IMR-90 (cell line): ENCODE data around the gene ARMCX5. TPM values are rescaled to one million over a fixed set of nuclear protein-coding genes. Genes with fewer than 3 reads are reported as not detected.

Experiments used
- ATAC-seq: fragments of 200-7000 bp; cut with Tn5 transposase; 2 replicates; pipeline ENCODE4 v1.9.1; 2020; ENCODE audit warnings: low read depth, mild to moderate bottlenecking, moderate library complexity
- BruUV-seq: library from RNA; stranded (reverse); fragments of 400-500 nt; replicated peaks from 2 replicates; lab custom pipeline; 2021; lab: Mats Ljungman, UMichigan
- CTCF ChIA-PET: fragments of 300-600 bp; formaldehyde crosslinking; extraction: SDS; loops from one replicate; lab custom pipeline; 2021; ENCODE audit warnings: antibody characterized with exemption; lab: Yijun Ruan, JAX
- POLR2A ChIA-PET: fragments of 300-600 bp; sonication (Branson Sonifier 250); formaldehyde crosslinking; loops from one replicate; lab custom pipeline; 2022; ENCODE audit warnings: antibody characterized with exemption; ENCODE audit not compliant: unreplicated experiment; lab: Charles Lee
- DNase-seq: peaks from one replicate; pipeline ENCODE4 v3.0.0; 2013
- H2AFZ ChIP-seq: replicated peaks from 2 replicates; pipeline ENCODE3; 2013; ENCODE audit warnings: low read length, mild to moderate bottlenecking; ENCODE audit not compliant: poor library complexity
- H2AK5ac ChIP-seq: 2 replicates; pipeline ENCODE4 v1.6.1; 2013; ENCODE audit warnings: low read depth, low read length, inconsistent platforms
- H2AK9ac ChIP-seq: replicated peaks from 2 replicates; pipeline ENCODE3; 2013; ENCODE audit warnings: mild to moderate bottlenecking, low read depth, low read length, moderate library complexity; ENCODE audit not compliant: poor library complexity
- H2BK120ac ChIP-seq: 2 replicates; pipeline ENCODE4 v1.6.1; 2013; ENCODE audit warnings: low read depth, low read length, inconsistent platforms
- H2BK15ac ChIP-seq: 3 replicates; pipeline ENCODE4 v1.6.1; 2013; ENCODE audit warnings: low read depth, low read length, inconsistent platforms
- H2BK20ac ChIP-seq: 2 replicates; pipeline ENCODE4 v1.6.1; 2013; ENCODE audit warnings: low read depth, mild to moderate bottlenecking, inconsistent platforms, low read length, moderate library complexity
- H2BK5ac ChIP-seq: 2 replicates; pipeline ENCODE4 v1.6.1; 2013; ENCODE audit warnings: mild to moderate bottlenecking, low read depth, low read length, inconsistent platforms; ENCODE audit not compliant: poor library complexity, severe bottlenecking
- H3K14ac ChIP-seq: replicated peaks from 2 replicates; pipeline ENCODE4 v1.6.1; 2013; ENCODE audit warnings: low read depth, low read length, inconsistent platforms
- H3K18ac ChIP-seq: 2 replicates; pipeline ENCODE4 v1.6.1; 2013; ENCODE audit warnings: low read depth, low read length, control low read depth
- H3K23ac ChIP-seq: 2 replicates; pipeline ENCODE4 v1.6.1; 2013; ENCODE audit warnings: low read depth, low read length, inconsistent platforms
- H3K27ac ChIP-seq: 2 replicates; pipeline ENCODE4 v1.5.1; 2013; ENCODE audit warnings: mild to moderate bottlenecking, control low read depth, low read length; ENCODE audit not compliant: insufficient read depth
- H3K27me3 ChIP-seq: 2 replicates; pipeline ENCODE4 v1.6.1; 2013; ENCODE audit warnings: low read length; ENCODE audit not compliant: control insufficient read depth, insufficient read depth
- H3K36me3 ChIP-seq: 2 replicates; pipeline ENCODE4 v1.6.1; 2013; ENCODE audit warnings: low read length, mixed read lengths; ENCODE audit not compliant: control insufficient read depth, insufficient read depth
- H3K4ac ChIP-seq: 2 replicates; pipeline ENCODE4 v1.6.1; 2013; ENCODE audit warnings: low read depth, low read length, inconsistent platforms
- H3K4me1 ChIP-seq: 2 replicates; pipeline ENCODE4 v1.6.1; 2013; ENCODE audit warnings: low read length, mixed read lengths; ENCODE audit not compliant: control insufficient read depth, insufficient read depth
- H3K4me2 ChIP-seq: 2 replicates; pipeline ENCODE4 v1.6.1; 2013; ENCODE audit warnings: low read depth, mild to moderate bottlenecking, control low read depth, low read length, moderate library complexity
- H3K4me3 ChIP-seq: 2 replicates; pipeline ENCODE4 v1.5.1; 2013; ENCODE audit warnings: low read depth, mild to moderate bottlenecking, control low read depth, low read length, moderate library complexity; ENCODE audit not compliant: insufficient read depth
- H3K56ac ChIP-seq: 2 replicates; pipeline ENCODE4 v1.6.1; 2013; ENCODE audit warnings: low read length, inconsistent platforms; ENCODE audit not compliant: insufficient read depth; ENCODE audit errors: extremely low read depth
- H3K79me1 ChIP-seq, 2 experiments: 2 replicates each; pipeline ENCODE4 v1.6.1; 2013; ENCODE audit warnings: low read length in 2 of 2, inconsistent platforms in 1 of 2, low read depth in 1 of 2
- H3K9ac ChIP-seq: 2 replicates; pipeline ENCODE4 v1.6.1; 2013; ENCODE audit warnings: low read depth, low read length, control low read depth
- H3K9me1 ChIP-seq: 2 replicates; pipeline ENCODE4 v1.6.1; 2013; ENCODE audit warnings: low read length, inconsistent platforms; ENCODE audit not compliant: insufficient read depth
- H3K9me3 ChIP-seq: 2 replicates; pipeline ENCODE4 v1.6.1; 2013; ENCODE audit warnings: low read length; ENCODE audit not compliant: control insufficient read depth, insufficient read depth
- H4K20me1 ChIP-seq: 2 replicates; pipeline ENCODE4 v1.6.1; 2013; ENCODE audit warnings: low read length, inconsistent platforms; ENCODE audit not compliant: insufficient read depth
- H4K5ac ChIP-seq: 2 replicates; pipeline ENCODE4 v1.6.1; 2013; ENCODE audit warnings: mild to moderate bottlenecking, low read depth, low read length, control low read depth
- H4K8ac ChIP-seq, 2 experiments: 2 replicates each; pipeline ENCODE4 v1.6.1; 2013; ENCODE audit warnings: low read depth in 2 of 2, low read length in 2 of 2, control low read depth in 1 of 2, inconsistent platforms in 1 of 2
- H4K91ac ChIP-seq: 2 replicates; pipeline ENCODE4 v1.6.1; 2013; ENCODE audit warnings: low read depth, low read length, inconsistent platforms; ENCODE audit not compliant: insufficient read depth
- BHLHE40 ChIP-seq: fragments of 150-350 bp; IDR thresholded peaks from 2 replicates; pipeline ENCODE4 v1.6.1; 2016; ENCODE audit warnings: mild to moderate bottlenecking, low read depth, low read length
- CEBPB ChIP-seq: IDR thresholded peaks from 2 replicates; pipeline ENCODE4 v1.6.1; 2012; ENCODE audit warnings: low read depth, low read length, improper control_type of control experiment
- CHD1 ChIP-seq: IDR thresholded peaks from 2 replicates; pipeline ENCODE4 v1.6.1; 2012; ENCODE audit warnings: low read depth, low read length, improper control_type of control experiment
- ELK1 ChIP-seq: fragments of 150-350 bp; IDR thresholded peaks from 2 replicates; pipeline ENCODE4 v1.6.1; 2016; ENCODE audit warnings: low read depth, mild to moderate bottlenecking, low read length, moderate library complexity, borderline replicate concordance
- MAFK ChIP-seq: IDR thresholded peaks from 2 replicates; pipeline ENCODE4 v1.6.1; 2012; ENCODE audit warnings: low read depth, low read length, improper control_type of control experiment
- NFE2L2 ChIP-seq: fragments of 150-350 bp; IDR thresholded peaks from 2 replicates; pipeline ENCODE4 v1.6.1; 2016; ENCODE audit warnings: low read depth, mild to moderate bottlenecking, low read length
- RAD21 ChIP-seq: IDR thresholded peaks from 2 replicates; pipeline ENCODE4 v1.6.1; 2012; ENCODE audit warnings: low read length, improper control_type of control experiment
- RCOR1 ChIP-seq: IDR thresholded peaks from 2 replicates; pipeline ENCODE4 v1.6.1; 2012; ENCODE audit warnings: mild to moderate bottlenecking, low read length, improper control_type of control experiment; ENCODE audit not compliant: insufficient replicate concordance
- SMC3 ChIP-seq: fragments of 150-350 bp; IDR thresholded peaks from 2 replicates; pipeline ENCODE4 v1.6.1; 2016; ENCODE audit warnings: low read depth, mild to moderate bottlenecking, antibody characterized with exemption, low read length, moderate library complexity
- WGBS, 2 experiments: methylation state at CpG; one replicate each; pipeline versions ENCODE4 v1.1.5 to v1.1.7; 2013; ENCODE audit warnings: missing lambda C conversion rate in 2 of 2; ENCODE audit not compliant: insufficient read length in 1 of 2; ENCODE audit errors: extremely low coverage in 2 of 2; 5-methylcytosine and 5-hydroxymethylcytosine counted together
- dilution Hi-C: fragments of 300-500 bp; cut with HindIII; formaldehyde crosslinking; loops from one replicate; pipeline ENCODE4 v1.14.3; 2018; ENCODE audit warnings: low sequenced_read_pairs; ENCODE audit not compliant: unreplicated experiment
- in situ Hi-C: fragments of 300-500 bp; cut with MboI; formaldehyde crosslinking; loops from 3 replicates; pipeline ENCODE4 v1.14.3; 2019; ENCODE audit warnings: low sequenced_read_pairs, inconsistent platforms, mixed read lengths
- intact Hi-C: fragments of 100-400 bp; cut with micrococcal nuclease; formaldehyde crosslinking; loops from 2 replicates; pipeline ENCODE4 v1.10.0; 2022
- polyA plus RNA-seq, 3 experiments: library from polyadenylated mRNA; depleted of rRNA; stranded (reverse); fragments of >200 nt; gene quantifications; 2 replicates each; pipeline ENCODE4 v1.2.3, GENCODE V29; 2012; ENCODE audit warnings: low replicate concordance in 1 of 3
- total RNA-seq: library from RNA; depleted of rRNA; stranded (reverse); fragments of >200 nt; gene quantifications from 2 replicates; pipeline ENCODE4 v1.2.3, GENCODE V29; 2012

The ARMCX5 gene
- total and polyA plus RNA-seq, 2 of the 4 experiments (the other 2 are of a cell fraction) = 12.2 to 24.9 TPM

GRCh38 chrX:102624105-102624504 lies 24.8 kb downstream of the ARMCX5 start:
- peaks cover 3% of the 10 kb centered on the region; the same call in 1 of the 2 replicates for H3K4me1 ChIP-seq
- H2BK120ac ChIP-seq = no peak overlapping the region
- H3K9me3 ChIP-seq = peaks cover 4% of the 10 kb centered on the region; the same call in 1 of the 2 replicates
- H2AK5ac ChIP-seq = no peak overlapping the region
- H3K23ac ChIP-seq = no peak overlapping the region
- H4K5ac ChIP-seq = no peak overlapping the region
- no peak overlapping the region for H3K56ac ChIP-seq
- H3K36me3 ChIP-seq = 0 out of 2 replicates have a peak, but pooled peaks cover 2% of the 10 kb centered on the region
- H3K9me1 ChIP-seq = 0 out of 2 replicates have a peak, but pooled peaks cover 2% of the 10 kb centered on the region
- no peak overlapping the region for H3K4me3 ChIP-seq
- H3K27me3 ChIP-seq = no peaks in the 10 kb centered on the region; the same call in 1 of the 2 replicates
- intact Hi-C loops (no loop called here), dilution Hi-C loops (no loop called here), in situ Hi-C loops (no loop called here)
- no peak overlapping the region for H3K18ac ChIP-seq
- no peak for ATAC-seq
- H3K4ac ChIP-seq = no peak overlapping the region
- no peak overlapping the region for H3K9ac ChIP-seq
- H4K20me1 ChIP-seq = no peaks in the 10 kb centered on the region
- no peak for TF ChIP-seq NFE2L2
- TF ChIP-seq RAD21 = no peak
- TF ChIP-seq ELK1 = no peak
- TF ChIP-seq CHD1 = no peak
- TF ChIP-seq MAFK = no peak
- no peak for TF ChIP-seq RCOR1
- TF ChIP-seq BHLHE40 = no peak
- TF ChIP-seq SMC3 = no peak
- TF ChIP-seq CEBPB = no peak
- WGBS, 2 experiments = 79% methylated on average over 3 of the region's 6 CpGs; no CpG with 5 or more reads in 1 of the 2 experiments
- H2AK9ac ChIP-seq = peak overlapping the region; percentile 7
- no peak overlapping the region for H3K4me2 ChIP-seq
- CTCF ChIA-PET = no interaction called here
- H2BK15ac ChIP-seq = no peak overlapping the region
- POLR2A ChIA-PET = no interaction called here
- no peak overlapping the region for H2BK5ac ChIP-seq
- H3K79me1 ChIP-seq = peaks cover 0 to 4% of the 10 kb centered on the region in 2 experiments; a peak in 1 of 4 replicates
- no peak overlapping the region for H2BK20ac ChIP-seq
- H3K14ac ChIP-seq = no peak overlapping the region
- H4K8ac ChIP-seq = no peak overlapping the region
- no peak overlapping the region for H4K91ac ChIP-seq
- H3K27ac ChIP-seq = no peak overlapping the region
- DNase-seq = no peak
- BruUV-seq = no TSS peak
- H2AFZ ChIP-seq = no peak overlapping the region
